ENCODE measurements around the gene PPP1R9B. TPM values are rescaled to one million over a fixed set of nuclear protein-coding genes. Genes with fewer than 3 reads are reported as not detected.

PPP1R9B gene
- total and polyA plus RNA-seq, 2 experiments from 2014 or later, result 5.1 to 26.2 TPM

GRCh38 chr17:50118828-50119218, 31.7 kb downstream of the PPP1R9B start:
- Histone ChIP-seq H4K20me1 (ENCODE audit: insufficient read depth, poor library complexity, severe bottlenecking) (no peaks in the 10 kb centered on the region), H3K79me2 (no peaks in the 10 kb centered on the region), H3K4me2 (no peak overlapping the region), H3K4me3 (no peak overlapping the region), H3K9me3 (ENCODE audit: low read depth) (no peaks in the 10 kb centered on the region), H3K9me2 (replicated peaks; ENCODE audit: insufficient read depth) (no peaks in the 10 kb centered on the region), H3K36me3 (replicated peaks; ENCODE audit: insufficient read depth, low read depth) (no peaks in the 10 kb centered on the region), H3K4me1 (ENCODE audit: insufficient read depth) (peaks cover 3% of the 10 kb centered on the region), H3K27me3 (no peaks in the 10 kb centered on the region), H3K27ac (no peak overlapping the region), H2AFZ (no peak overlapping the region)
- WGBS (ENCODE audit: low lambda C conversion rate, missing lambda C conversion rate), result 93% methylated on average over 4 of the region's 4 CpGs
- DNase-seq (ENCODE audit: low spot score), result no peak
- TF ChIP-seq EZH2phosphoT487 (IDR thresholded peaks at IDR 0.05; ENCODE audit: low read depth, severe bottlenecking, unreplicated experiment) (no peak), EZH2 (IDR thresholded peaks at IDR 0.05; ENCODE audit: borderline replicate concordance) (no peak), CTCF (IDR thresholded peaks at IDR 0.05; ENCODE audit: poor library complexity) (no peak)

- no peak overlapping the region for H2AFZ ChIP-seq
- no peaks in the 10 kb centered on the region for H4K20me1 ChIP-seq (ENCODE audit: insufficient read depth, poor library complexity, severe bottlenecking)
- no peak for TF ChIP-seq CTCF (IDR thresholded peaks at IDR 0.05; ENCODE audit: poor library complexity)
- no peak for TF ChIP-seq EZH2 (IDR thresholded peaks at IDR 0.05; ENCODE audit: borderline replicate concordance)
- no peak for TF ChIP-seq EZH2phosphoT487 (IDR thresholded peaks at IDR 0.05; ENCODE audit: low read depth, severe bottlenecking, unreplicated experiment)
- no peaks in the 10 kb centered on the region for H3K36me3 ChIP-seq (replicated peaks; ENCODE audit: insufficient read depth, low read depth)
- no peaks in the 10 kb centered on the region for H3K9me3 ChIP-seq (ENCODE audit: low read depth)
- H3K4me3 ChIP-seq, result no peak overlapping the region
- DNase-seq (ENCODE audit: low spot score), result no peak
- H3K27me3 ChIP-seq, result no peaks in the 10 kb centered on the region
- H3K4me1 ChIP-seq (ENCODE audit: insufficient read depth), result peaks cover 3% of the 10 kb centered on the region
- H3K79me2 ChIP-seq, result no peaks in the 10 kb centered on the region
- 88% methylated on average over 14 of the region's 23 CpGs for WGBS (ENCODE audit: low lambda C conversion rate, missing lambda C conversion rate)
- no peak overlapping the region for H3K27ac ChIP-seq
- H3K9me2 ChIP-seq (replicated peaks; ENCODE audit: insufficient read depth), result no peaks in the 10 kb centered on the region
- no peak overlapping the region for H3K4me2 ChIP-seq
Observed at GRCh38 chr17:50118076-50118827, 32.2 kb downstream of the PPP1R9B start.

GRCh38 chr17:50117202-50118051, 33.0 kb downstream of the PPP1R9B start:
- Histone ChIP-seq H3K4me3 (no peak overlapping the region), H3K9me3 (ENCODE audit: low read depth) (no peaks in the 10 kb centered on the region), H2AFZ (peak overlapping the region; percentile 6), H3K9me2 (replicated peaks; ENCODE audit: insufficient read depth) (no peaks in the 10 kb centered on the region), H3K4me2 (peak overlapping the region; percentile 73), H4K20me1 (ENCODE audit: insufficient read depth, poor library complexity, severe bottlenecking) (no peaks in the 10 kb centered on the region), H3K4me1 (ENCODE audit: insufficient read depth) (peaks cover 3% of the 10 kb centered on the region), H3K27me3 (no peaks in the 10 kb centered on the region), H3K36me3 (replicated peaks; ENCODE audit: insufficient read depth, low read depth) (no peaks in the 10 kb centered on the region), H3K79me2 (no peaks in the 10 kb centered on the region), H3K27ac (no peak overlapping the region)
- WGBS (ENCODE audit: low lambda C conversion rate, missing lambda C conversion rate), result 6% methylated on average over 62 of the region's 64 CpGs
- DNase-seq (ENCODE audit: low spot score), result peak; percentile 92
- TF ChIP-seq EZH2 (IDR thresholded peaks at IDR 0.05; ENCODE audit: borderline replicate concordance), result no peak
- peak; percentile 61 for TF ChIP-seq CTCF (IDR thresholded peaks at IDR 0.05; ENCODE audit: poor library complexity)
- TF ChIP-seq EZH2phosphoT487 (IDR thresholded peaks at IDR 0.05; ENCODE audit: low read depth, severe bottlenecking, unreplicated experiment), result no peak

Measured in hepatocyte (in vitro differentiated cells).